Muscle layer of duodenum (tissue), 2 donors: Measurements from ENCODE around the gene SF3A2.

Experiments used
- H3K27ac ChIP-seq: one replicate; pipeline ENCODE4 v1.7.0; 2013; ENCODE audit warnings: mild to moderate bottlenecking, low read length
- H3K27me3 ChIP-seq: one replicate; pipeline ENCODE4 v1.7.0; 2013; ENCODE audit warnings: low read depth, mild to moderate bottlenecking, control low read depth, low read length
- H3K36me3 ChIP-seq, 2 donors: one replicate each; pipeline ENCODE4 v1.7.0; 2013; ENCODE audit warnings: low read length in 2 of 2, control low read depth in 1 of 2, mild to moderate bottlenecking in 1 of 2; ENCODE audit not compliant: insufficient read depth in 2 of 2, control insufficient read depth in 1 of 2
- H3K4me1 ChIP-seq, 2 donors: one replicate each; pipeline ENCODE4 v1.7.0; 2013; ENCODE audit warnings: low read length in 2 of 2, mild to moderate bottlenecking in 2 of 2, control low read depth in 1 of 2, moderate library complexity in 1 of 2; ENCODE audit not compliant: insufficient read depth in 2 of 2, control insufficient read depth in 1 of 2
- H3K4me3 ChIP-seq, 2 donors: one replicate each; pipeline ENCODE4 v1.7.0; 2013; ENCODE audit warnings: low read length in 2 of 2, low read depth in 1 of 2, mild to moderate bottlenecking in 1 of 2
- H3K9me3 ChIP-seq, 2 donors: one replicate each; pipeline ENCODE4 v1.7.0; 2013; ENCODE audit warnings: low read length in 2 of 2, control low read depth in 1 of 2, mild to moderate bottlenecking in 1 of 2; ENCODE audit not compliant: control insufficient read depth in 1 of 2
- donor health status: healthy.

SF3A2 gene

DNA sequence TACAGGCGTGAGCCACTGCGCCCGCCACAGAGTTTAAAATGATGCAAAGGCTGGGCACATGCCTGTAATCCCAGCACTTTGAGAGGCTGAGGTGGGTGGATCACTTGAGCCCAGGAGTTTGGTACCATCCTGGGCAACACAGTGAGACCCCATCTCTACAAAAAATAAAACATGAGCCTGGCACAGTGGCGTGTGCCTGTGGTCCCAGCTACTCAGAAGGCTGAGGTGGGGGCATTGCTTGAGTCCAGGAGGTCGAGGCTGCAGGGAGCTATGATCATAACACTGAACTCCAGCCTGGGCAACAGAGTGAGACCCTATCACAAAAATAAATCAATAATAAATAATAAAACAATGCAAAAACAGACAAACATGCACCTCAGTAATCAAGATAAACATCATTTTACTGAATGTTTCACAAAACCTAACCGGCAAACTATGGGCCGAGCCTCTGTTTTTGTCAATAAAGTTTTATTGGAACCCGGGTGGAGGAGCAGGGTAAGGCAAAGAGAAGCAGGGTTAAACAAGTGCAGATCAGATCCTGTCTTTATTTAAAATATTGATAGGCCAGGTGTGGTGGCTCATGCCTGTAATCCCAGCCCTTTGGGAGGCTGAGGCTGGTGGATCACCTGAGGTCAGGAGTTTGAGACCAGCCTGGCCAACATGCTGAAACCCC, 47.3 kb downstream of the SF3A2 start:
- Histone ChIP-seq H3K9me3 (no peaks in the 10 kb centered on the region), H3K4me1 (peaks cover 0 to 8% of the 10 kb centered on the region in 2 donors), H3K36me3 (no peaks in the 10 kb centered on the region), H3K4me3 (no peak overlapping the region), H3K27ac (no peak overlapping the region), H3K27me3 (peaks cover 3% of the 10 kb centered on the region)

DNA sequence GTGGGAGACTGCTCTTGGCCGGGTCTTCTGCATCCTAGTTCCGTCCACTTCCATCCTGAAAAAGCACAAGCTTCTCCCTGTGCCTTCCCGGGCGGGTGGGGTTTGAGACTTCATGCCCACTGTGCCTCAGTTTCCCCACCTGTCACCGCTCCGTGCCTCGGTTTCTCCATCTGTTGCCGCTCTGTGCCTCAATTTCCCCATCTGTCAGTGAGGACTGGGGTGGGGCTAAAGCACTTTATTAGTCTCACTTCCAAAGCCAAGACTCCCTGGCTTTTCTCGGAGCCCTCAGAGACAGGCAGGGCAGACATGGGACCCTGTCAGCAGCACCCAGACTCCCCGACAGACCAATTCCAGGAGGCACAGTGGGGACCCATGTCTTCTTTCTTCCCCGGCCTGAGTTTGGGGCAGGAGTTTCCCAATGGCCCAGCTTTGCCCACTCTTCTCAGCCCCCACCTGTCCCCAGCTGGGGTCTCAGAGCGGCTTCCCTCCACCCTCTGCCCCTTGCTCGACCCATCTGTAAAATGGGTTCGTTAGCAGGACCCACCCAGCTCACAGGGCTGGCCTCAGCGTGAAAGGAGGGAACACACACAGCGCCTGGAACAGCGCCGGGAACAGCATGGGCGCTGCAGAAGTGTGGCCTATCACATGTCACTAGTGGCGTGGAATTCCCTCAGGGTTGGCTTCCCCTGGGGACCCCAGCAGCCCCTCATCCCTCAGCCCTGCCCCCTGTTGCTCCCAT, 49.9 kb downstream of the SF3A2 start:
- Histone ChIP-seq H3K9me3 (no peaks in the 10 kb centered on the region), H3K27me3 (peaks cover 14% of the 10 kb centered on the region), H3K36me3 (no peaks in the 10 kb centered on the region), H3K4me1 (peaks cover 0 to 31% of the 10 kb centered on the region in 2 donors), H3K4me3 (no peak overlapping the region), H3K27ac (no peak overlapping the region)

DNA sequence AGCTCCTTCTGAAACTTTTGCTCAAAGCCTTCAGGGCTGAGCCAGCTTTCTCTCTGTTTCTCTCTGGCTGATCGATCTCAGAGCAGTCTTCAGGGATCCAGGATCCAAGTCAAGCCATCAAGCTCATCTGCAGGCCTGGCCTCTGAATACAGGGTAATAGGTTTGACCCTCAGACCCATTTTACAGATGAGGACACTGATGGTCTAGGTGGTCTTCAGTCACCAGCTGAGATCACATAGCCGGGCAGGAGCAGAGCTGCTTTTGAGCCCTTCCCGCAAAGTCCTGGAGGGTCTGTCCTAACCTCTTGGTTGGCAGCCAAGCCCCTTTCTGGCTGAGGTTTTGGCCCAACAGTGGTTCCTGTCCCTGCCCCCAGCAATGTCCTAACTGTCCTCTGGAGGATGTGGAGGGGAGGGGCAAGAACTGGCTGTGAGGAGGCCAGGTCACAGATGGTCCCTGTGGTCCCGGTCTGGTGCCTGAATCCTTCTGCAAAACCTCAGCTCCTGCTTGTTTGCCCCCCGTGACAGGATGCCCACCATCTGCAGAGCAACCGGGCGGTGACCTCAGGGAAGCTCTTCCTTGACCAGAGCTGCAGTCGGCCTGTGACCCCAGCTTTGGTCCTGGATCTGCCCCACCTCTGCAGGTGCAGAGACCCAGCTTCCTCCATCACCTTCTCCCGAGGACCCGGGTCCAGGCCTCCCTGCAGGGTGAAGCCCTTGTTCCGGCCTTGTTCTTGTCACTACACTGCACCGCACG, 51.1 kb downstream of the SF3A2 start:
- Histone ChIP-seq H3K27ac (no peak overlapping the region), H3K9me3 (no peaks in the 10 kb centered on the region), H3K36me3 (no peaks in the 10 kb centered on the region), H3K4me3 (no peak overlapping the region), H3K4me1 (peaks cover 0 to 26% of the 10 kb centered on the region in 2 donors), H3K27me3 (peaks cover 14% of the 10 kb centered on the region)

DNA sequence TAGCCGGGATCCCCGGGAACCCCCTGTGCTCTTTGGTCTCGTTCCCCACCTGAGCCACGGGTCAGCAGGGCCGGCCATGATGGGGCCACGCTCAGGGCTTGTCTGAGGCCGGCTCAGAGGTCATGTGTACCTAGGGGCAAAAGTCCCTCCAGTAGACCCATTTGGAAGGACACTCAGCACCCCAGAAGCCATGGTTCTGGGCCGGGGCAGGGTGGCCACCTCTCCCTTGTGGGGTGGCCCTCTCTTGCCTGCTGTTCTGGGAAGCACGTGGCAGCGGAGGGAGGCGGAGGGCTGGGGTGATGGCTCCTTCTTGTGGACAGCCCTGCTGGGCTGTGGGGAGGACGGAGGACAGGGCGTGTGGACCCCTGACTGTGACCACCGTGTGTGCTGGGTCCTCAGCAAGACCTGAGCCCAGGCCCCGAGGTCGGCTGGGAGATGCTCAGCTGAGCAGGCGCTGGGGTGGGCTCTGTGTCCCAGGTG, 51.8 kb downstream of the SF3A2 start:
- Histone ChIP-seq H3K36me3 (no peaks in the 10 kb centered on the region), H3K27ac (no peak overlapping the region), H3K9me3 (no peaks in the 10 kb centered on the region), H3K27me3 (peaks cover 14% of the 10 kb centered on the region), H3K4me1 (peaks cover 0 to 26% of the 10 kb centered on the region in 2 donors), H3K4me3 (no peak overlapping the region)

DNA sequence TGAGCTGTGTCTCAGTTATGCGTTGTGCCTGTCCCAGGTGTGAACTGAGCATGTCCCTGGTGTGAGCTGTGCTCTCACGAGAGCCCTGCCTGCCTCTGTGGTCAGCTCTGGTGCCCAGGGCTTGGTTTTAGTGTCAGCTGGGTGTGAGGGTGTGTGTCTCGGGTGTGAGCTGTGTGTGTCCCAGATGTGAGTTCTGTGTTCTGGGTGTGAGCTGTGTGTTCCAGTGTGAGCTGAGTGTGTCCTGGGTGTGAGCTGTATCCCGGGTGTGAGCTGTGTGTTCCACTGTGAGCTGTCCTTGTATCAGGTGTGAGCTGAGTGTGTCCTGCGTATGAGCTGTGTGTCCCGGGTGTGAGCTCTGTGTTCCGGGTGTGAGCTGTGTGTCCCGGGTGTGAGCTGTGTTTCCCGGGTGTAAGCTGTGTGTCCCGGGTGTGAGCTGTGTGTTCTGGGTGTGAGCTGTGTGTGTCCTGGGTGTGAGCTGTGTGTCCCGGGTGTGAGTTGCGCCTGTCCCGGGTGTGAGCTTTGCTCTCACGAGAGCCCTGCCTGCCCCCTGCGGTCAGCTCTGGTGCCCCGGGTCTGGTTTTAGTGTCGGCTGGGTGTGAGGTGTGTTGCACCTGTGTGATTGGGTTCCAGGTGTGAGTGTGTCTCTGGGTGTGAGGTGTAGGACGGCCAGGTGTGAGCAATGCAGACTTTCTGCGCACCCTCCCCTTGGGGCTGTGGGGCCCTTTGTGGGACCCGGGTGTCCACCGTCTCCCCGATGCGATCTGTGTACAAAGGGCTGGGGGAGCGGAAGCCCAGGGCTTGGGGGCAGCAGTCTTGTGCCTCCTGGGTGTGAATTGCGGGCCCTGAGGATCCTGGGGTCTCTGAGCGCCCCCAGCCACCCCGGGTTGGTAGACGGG, 52.4 kb downstream of the SF3A2 start:
- Histone ChIP-seq H3K27ac (no peak overlapping the region), H3K36me3 (no peaks in the 10 kb centered on the region), H3K4me3 (peak overlapping the region in 1 of 2 donors; percentile 54), H3K27me3 (peaks cover 18% of the 10 kb centered on the region), H3K9me3 (no peaks in the 10 kb centered on the region), H3K4me1 (peaks cover 0 to 28% of the 10 kb centered on the region in 2 donors)

DNA sequence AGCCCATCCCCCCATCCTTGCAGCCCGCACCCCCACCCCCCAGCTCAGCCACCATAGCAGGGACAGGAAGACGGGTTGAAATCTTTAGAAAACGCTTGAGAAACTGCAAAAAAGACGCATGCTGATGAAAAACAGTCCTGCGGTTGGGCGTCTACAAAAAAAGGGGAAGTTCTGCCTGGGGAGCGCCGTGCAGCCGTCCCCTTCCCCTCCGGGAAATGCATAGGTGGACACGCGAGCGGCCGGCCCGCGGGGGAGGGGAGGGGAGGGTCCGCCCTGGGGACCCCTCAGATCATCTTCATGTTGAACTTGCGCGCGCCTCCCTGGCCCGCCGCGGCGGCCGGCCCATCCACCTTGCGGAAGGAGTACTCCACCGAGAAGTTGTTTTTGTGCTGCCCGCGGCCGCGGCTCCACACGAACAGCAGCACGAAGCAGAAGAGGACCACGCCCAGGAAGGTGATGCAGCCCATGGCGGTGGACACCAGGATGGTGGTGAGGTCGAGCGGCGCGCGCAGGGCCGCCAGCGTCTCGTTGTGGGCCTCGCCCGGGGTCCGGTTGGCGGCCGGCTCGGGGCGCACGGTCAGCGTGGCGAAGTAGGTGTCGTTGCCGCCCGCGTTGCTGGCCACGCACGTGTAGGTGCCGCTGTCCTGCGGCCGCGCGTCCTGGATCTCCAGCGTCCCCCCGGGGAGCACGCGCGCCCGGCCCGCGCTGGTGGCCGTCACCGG, 53.3 kb downstream of the SF3A2 start:
- Histone ChIP-seq H3K4me3 (peak overlapping the region in 1 of 2 donors; percentile 54), H3K27me3 (peaks cover 18% of the 10 kb centered on the region), H3K4me1 (peaks cover 0 to 36% of the 10 kb centered on the region in 2 donors), H3K36me3 (no peaks in the 10 kb centered on the region), H3K9me3 (no peaks in the 10 kb centered on the region), H3K27ac (no peak overlapping the region)

DNA sequence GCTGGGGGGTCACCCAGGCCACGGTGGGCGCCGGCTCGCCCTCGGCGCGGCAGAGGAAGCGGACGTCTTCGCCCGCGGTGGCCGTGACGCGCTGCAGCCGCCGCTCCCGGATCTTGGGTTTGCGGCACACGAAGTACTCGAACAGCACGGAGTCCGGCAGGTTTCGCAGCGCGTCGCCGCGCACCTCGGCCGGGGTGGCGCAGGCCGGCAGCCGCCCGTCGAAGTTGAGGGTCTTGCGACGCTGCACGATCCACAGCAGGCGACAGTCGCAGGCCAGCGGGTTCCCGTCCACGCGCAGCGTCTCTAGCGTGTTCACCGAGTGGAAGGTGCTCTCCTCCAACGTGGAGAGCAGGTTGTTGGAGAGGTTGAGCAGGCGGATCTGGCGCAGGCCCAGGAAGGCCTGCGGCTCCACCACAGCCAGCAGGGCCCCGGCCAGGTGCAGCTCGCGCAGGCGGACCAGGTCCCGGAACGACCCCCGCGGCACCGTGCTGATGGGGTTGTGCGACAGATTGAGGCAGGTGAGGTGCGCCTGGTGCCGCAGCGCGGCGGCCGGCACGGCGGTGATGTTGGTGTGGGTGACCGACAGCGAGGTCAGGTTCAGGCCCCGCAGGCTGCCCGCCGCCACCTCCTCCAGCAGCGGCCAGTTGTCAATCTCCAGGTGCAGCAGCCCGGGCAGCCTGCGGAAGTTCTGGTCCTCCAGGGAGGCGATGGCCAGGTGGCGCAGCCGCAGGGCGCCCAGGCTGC, 54.0 kb downstream of the SF3A2 start:
- Histone ChIP-seq H3K4me3 (peak overlapping the region; percentile 26 to 54), H3K9me3 (no peaks in the 10 kb centered on the region), H3K4me1 (peaks cover 0 to 38% of the 10 kb centered on the region in 2 donors), H3K27ac (no peak overlapping the region), H3K36me3 (no peaks in the 10 kb centered on the region), H3K27me3 (peaks cover 18% of the 10 kb centered on the region)

DNA sequence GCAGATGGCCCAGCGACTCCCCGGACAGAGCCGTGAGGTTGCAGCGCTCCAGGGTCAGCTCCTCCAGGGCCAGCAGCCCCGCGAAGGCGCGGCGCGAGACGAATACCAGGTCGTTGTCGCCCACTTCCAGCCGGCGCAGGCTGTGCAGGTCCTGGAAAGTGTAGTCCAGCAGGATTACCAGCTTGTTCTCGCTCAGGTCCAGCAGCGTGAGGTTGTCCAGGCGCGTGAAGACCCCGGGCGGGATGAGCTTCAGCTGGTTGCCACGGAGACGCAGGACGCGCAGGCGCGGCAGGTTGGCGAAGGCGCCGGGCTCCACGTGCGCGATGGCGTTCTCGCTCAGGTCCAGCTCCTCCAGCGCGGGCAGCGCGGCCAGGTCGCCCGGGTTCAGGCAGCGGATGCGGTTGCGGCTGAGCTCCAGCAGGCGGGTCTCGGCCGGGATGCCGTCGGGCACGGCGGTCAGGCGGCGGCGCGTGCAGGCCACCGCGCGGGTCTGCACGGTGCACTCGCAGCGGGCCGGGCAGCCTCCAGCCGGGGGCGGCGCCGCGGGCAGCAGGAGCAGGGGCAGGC, 54.6 kb downstream of the SF3A2 start:
- Histone ChIP-seq H3K27ac (no peak overlapping the region), H3K27me3 (peaks cover 18% of the 10 kb centered on the region), H3K9me3 (no peaks in the 10 kb centered on the region), H3K4me1 (peaks cover 0 to 38% of the 10 kb centered on the region in 2 donors), H3K36me3 (no peaks in the 10 kb centered on the region), H3K4me3 (peak overlapping the region in 1 of 2 donors; percentile 54)

DNA sequence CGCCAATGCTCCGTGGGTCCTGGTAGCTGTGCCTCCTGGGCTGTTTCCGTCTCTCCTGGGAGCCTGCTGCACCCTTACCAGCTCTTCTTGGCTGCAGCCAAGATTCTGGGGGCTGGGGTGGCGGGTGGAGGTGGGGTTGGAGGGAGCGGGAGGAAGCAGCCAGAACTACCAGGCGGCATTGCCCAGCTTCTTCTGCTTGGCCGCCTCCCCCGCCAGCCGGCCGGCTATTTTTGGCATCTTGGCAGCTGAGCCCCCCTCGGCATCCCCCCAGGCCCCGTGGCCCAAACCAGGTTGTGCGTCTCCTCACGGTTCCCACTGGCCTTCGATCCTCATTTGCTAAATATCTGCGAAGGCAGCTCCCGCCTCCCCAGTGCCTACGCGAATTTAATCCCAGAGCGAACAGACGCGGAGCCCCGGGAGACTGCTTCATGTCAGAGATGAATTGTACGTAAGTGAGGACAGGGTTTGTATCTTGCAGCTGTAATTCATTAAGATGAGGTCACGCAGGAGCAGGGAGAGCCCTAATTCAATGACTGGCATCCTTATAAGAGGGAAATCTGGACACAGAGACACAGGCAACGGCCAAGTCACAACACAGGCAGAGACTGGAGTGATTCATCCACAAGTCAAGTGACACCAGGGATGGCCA, 58.2 kb downstream of the SF3A2 start:
- no peaks in the 10 kb centered on the region for H3K9me3 ChIP-seq
- H3K4me1 ChIP-seq: peaks cover 0 to 32% of the 10 kb centered on the region in 2 donors
- peaks cover 10% of the 10 kb centered on the region for H3K27me3 ChIP-seq
- no peaks in the 10 kb centered on the region for H3K36me3 ChIP-seq
- no peak overlapping the region for H3K27ac ChIP-seq
- H3K4me3 ChIP-seq: peak overlapping the region in 1 of 2 donors; percentile 40
